Panc1 (cell line): ENCODE measurements around the gene SCGB1C1. TPM values are rescaled to one million over a fixed set of nuclear protein-coding genes. Genes with fewer than 3 reads are reported as not detected.
"Not testable (repeated sequence)": the region's sequence is repeated elsewhere in the genome, so short reads cannot be mapped to it uniquely, and the experiment has no call there.

Experiments used
- ATAC-seq: fragments of 200-7000 bp; cut with Tn5 transposase; 2 replicates; pipeline ENCODE4 v1.9.1; 2020; ENCODE audit warnings: mild to moderate bottlenecking, moderate library complexity
- BruUV-seq: library from RNA; stranded (reverse); fragments of 400-500 nt; replicated peaks from 2 replicates; lab custom pipeline; 2021; lab: Mats Ljungman, UMichigan
- CTCF ChIA-PET: fragments of 300-600 bp; sonication (Branson Sonifier 250); formaldehyde crosslinking; loops from one replicate; lab custom pipeline; 2022; ENCODE audit warnings: antibody characterized with exemption; lab: Charles Lee
- POLR2A ChIA-PET: fragments of 300-600 bp; sonication (Branson Sonifier 250); formaldehyde crosslinking; loops from one replicate; lab custom pipeline; 2022; ENCODE audit warnings: antibody characterized with exemption; lab: Charles Lee
- DNase-seq: peaks from one replicate; pipeline ENCODE4 v3.0.0-alpha.2; 2010; ENCODE audit warnings: low read depth, low spot score
- H3K27ac ChIP-seq: 2 replicates; pipeline ENCODE4 v1.5.1; 2011; ENCODE audit warnings: mild to moderate bottlenecking, low read length, inconsistent platforms
- H3K27me3 ChIP-seq: fragments of 200-500 bp; sonication (Bioruptor generic); 2 replicates; pipeline ENCODE4 v1.6.0; 2014; ENCODE audit warnings: low read length, inconsistent platforms; ENCODE audit not compliant: control insufficient read depth, insufficient read depth
- H3K36me3 ChIP-seq: fragments of 200-500 bp; sonication (Bioruptor generic); 2 replicates; pipeline ENCODE4 v1.5.1; 2014; ENCODE audit warnings: inconsistent platforms, mild to moderate bottlenecking, low read length, moderate library complexity; ENCODE audit not compliant: control insufficient read depth, insufficient read depth
- H3K4me1 ChIP-seq: 2 replicates; pipeline ENCODE4 v1.5.1; 2011; ENCODE audit warnings: inconsistent platforms, mild to moderate bottlenecking, low read length, moderate library complexity; ENCODE audit not compliant: control insufficient read depth, insufficient read depth
- H3K4me3 ChIP-seq, 2 experiments: 2 replicates each; pipeline ENCODE4 v1.5.1; 2011 to 2012; ENCODE audit warnings: low read depth in 2 of 2, low read length in 2 of 2, mild to moderate bottlenecking in 2 of 2, inconsistent platforms in 1 of 2, moderate library complexity in 1 of 2
- H3K9me3 ChIP-seq: fragments of 200-500 bp; sonication (Bioruptor generic); 2 replicates; pipeline ENCODE4 v1.5.1; 2014; ENCODE audit warnings: low read depth, mild to moderate bottlenecking, inconsistent platforms, low read length, moderate library complexity; ENCODE audit not compliant: control insufficient read depth, insufficient read depth
- POLR2AphosphoS5 ChIP-seq: IDR thresholded peaks from 2 replicates; pipeline ENCODE4 v1.6.1; 2012; ENCODE audit warnings: mild to moderate bottlenecking, low read depth, low read length, moderate library complexity
- SIN3A ChIP-seq: IDR thresholded peaks from 2 replicates; pipeline ENCODE4 v1.6.1; 2012; ENCODE audit warnings: low read depth, mild to moderate bottlenecking, low read length, moderate library complexity, borderline replicate concordance; ENCODE audit not compliant: insufficient read depth
- TCF7L2 ChIP-seq: IDR thresholded peaks from 2 replicates; pipeline ENCODE4 v1.6.1; 2011; ENCODE audit warnings: mild to moderate bottlenecking, low read depth, low read length, inconsistent platforms
- in situ Hi-C: cut with HindIII; loops from 2 replicates; pipeline ENCODE4 v1.10.0; 2016; ENCODE audit warnings: low sequenced_read_pairs, low pct_unique_long_range_greater_than_20kb
- intact Hi-C: fragments of 100-400 bp; cut with micrococcal nuclease; formaldehyde crosslinking; loops from one replicate; pipeline ENCODE4 v1.10.0; 2022; ENCODE audit not compliant: unreplicated experiment
- total RNA-seq: library from RNA; stranded (reverse); gene quantifications from one replicate; pipeline ENCODE4 v1.2.1, GENCODE V29; 2021; ENCODE audit not compliant: unreplicated experiment
- TF ChIP-seq, protein P1 (sequence below): fragments of 450-650 bp; IDR thresholded peaks from 2 replicates; pipeline ENCODE4 v1.5.1; 2017; ENCODE audit warnings: mild to moderate bottlenecking
- TF ChIP-seq, protein P2 (sequence below), 2 experiments: IDR thresholded peaks; 2 replicates each; pipeline ENCODE4 v1.6.1; 2011 to 2012; ENCODE audit warnings: low read depth in 2 of 2, control low read depth in 1 of 2, low read length in 1 of 2, mild to moderate bottlenecking in 1 of 2, moderate library complexity in 1 of 2; ENCODE audit not compliant: insufficient read depth in 1 of 2

Gene SCGB1C1
- total RNA-seq, 1 experiment from 2014 or later, result not detected

DNA sequence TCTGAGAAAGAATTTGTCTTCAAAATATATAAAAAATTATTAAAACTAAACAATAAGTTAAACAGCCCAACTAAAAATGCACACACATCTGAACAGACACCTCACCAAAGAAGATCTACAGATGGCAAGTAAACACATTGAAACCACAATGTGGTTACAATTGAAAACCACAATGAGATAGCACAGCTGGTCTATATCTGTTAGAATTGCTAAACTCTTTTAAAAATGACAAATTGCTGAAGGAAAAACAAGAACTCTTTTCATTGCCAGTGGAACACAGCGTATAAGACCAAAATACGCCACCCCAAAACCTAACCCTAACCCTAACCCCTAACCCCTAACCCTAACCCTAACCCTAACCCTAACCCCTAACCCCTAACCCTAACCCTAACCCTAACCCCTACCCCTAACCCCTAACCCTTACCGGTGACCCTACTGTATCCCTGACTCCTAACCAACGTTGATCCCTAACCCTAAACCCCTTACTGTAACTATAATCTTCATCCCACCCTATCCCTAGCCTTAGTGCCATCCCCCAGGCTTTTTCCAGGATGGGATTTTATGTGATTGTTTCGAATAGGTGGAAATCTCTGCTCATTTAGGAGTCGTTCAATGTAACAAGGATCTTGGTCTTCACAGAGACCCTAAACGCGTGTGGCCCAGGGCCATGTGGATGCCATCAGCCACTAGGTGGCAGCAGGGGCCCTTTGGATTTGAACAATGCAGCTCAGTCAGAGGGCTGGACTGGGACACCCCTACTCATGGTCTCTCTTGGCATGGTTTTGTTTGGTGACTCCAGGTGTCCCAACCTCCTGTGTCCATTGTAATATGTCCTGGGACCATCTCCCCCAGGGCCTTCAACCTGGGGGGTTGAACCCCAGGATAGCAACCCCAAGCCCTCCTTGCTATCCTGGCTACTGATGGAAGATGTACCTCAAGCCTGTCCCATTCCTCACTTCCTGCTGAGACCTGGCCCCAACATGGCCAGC, 1.1 kb upstream of the SCGB1C1 start:
- CTCF ChIA-PET, H3K36me3 ChIP-seq, DNase-seq, in situ Hi-C loops, POLR2A ChIA-PET, intact Hi-C loops, H3K4me1 ChIP-seq, H3K27ac ChIP-seq, H3K4me3 ChIP-seq, BruUV-seq, H3K9me3 ChIP-seq, H3K27me3 ChIP-seq: not testable (repeated sequence)
- TF ChIP-seq, protein P1, sequence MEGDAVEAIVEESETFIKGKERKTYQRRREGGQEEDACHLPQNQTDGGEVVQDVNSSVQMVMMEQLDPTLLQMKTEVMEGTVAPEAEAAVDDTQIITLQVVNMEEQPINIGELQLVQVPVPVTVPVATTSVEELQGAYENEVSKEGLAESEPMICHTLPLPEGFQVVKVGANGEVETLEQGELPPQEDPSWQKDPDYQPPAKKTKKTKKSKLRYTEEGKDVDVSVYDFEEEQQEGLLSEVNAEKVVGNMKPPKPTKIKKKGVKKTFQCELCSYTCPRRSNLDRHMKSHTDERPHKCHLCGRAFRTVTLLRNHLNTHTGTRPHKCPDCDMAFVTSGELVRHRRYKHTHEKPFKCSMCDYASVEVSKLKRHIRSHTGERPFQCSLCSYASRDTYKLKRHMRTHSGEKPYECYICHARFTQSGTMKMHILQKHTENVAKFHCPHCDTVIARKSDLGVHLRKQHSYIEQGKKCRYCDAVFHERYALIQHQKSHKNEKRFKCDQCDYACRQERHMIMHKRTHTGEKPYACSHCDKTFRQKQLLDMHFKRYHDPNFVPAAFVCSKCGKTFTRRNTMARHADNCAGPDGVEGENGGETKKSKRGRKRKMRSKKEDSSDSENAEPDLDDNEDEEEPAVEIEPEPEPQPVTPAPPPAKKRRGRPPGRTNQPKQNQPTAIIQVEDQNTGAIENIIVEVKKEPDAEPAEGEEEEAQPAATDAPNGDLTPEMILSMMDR, result peak; percentile 81; the same call in 1 of the 2 replicates
- peak; percentile 81 for ATAC-seq

GRCh38 chr11:193481-193880, 603 bp downstream of the SCGB1C1 start:
- BruUV-seq, H3K4me3 ChIP-seq, DNase-seq, POLR2A ChIA-PET, H3K4me1 ChIP-seq, H3K9me3 ChIP-seq, H3K36me3 ChIP-seq, H3K27me3 ChIP-seq, ATAC-seq, in situ Hi-C loops, intact Hi-C loops, H3K27ac ChIP-seq, CTCF ChIA-PET: not testable (repeated sequence)

DNA sequence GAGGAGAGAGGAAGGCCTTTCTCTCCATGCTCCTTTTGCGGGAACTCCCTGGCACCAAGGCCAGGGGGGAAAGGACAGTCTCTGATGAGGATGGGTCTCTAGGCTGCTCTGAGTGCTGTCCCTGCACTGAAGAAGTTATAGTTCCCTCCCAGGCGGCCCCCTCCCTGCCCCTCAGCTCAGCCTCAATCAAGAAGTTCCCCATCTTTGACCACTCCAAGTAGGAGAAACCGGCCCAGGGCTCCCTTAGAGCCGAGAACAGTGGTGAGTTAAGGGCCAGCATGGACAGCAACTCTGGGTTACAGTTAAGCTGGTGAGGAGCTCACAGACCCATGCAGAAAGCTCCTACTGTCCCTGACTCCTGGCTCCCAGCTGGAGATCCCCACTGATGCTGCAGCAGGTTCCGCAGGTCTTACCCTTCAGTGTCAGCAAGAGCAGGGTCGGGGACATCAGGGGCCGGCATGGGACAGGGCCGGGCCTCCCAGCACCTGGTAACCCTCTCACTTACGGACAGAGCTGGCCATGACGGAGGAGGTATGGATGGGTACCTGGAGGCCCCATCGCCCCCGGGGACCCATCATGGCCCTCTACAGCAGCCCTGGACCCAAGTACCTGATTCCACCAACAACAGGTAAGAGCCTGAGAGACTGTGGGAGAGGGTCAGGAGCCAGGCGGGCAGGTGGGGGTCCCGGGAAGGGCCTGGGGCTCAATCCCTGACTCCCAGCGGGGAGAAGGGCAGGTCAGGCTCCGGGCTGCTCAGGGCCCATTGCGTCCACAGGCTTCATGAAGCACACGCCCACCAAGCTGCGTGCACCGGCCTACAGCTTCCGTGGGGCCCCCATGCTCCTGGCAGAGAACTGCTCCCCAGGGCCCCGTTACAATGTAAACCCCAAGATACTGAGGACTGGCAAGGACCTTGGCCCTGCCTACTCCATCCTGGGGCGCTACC, 4.2 kb downstream of the SCGB1C1 start:
- in situ Hi-C loops, result no loop called here
- Histone ChIP-seq H3K27me3 (no peaks in the 10 kb centered on the region), H3K4me1 (no peaks in the 10 kb centered on the region), H3K4me3 (no peak overlapping the region), H3K9me3 (no peaks in the 10 kb centered on the region), H3K27ac (no peak overlapping the region), H3K36me3 (no peaks in the 10 kb centered on the region)
- no peak for TF ChIP-seq POLR2AphosphoS5
- TF ChIP-seq, protein P2, sequence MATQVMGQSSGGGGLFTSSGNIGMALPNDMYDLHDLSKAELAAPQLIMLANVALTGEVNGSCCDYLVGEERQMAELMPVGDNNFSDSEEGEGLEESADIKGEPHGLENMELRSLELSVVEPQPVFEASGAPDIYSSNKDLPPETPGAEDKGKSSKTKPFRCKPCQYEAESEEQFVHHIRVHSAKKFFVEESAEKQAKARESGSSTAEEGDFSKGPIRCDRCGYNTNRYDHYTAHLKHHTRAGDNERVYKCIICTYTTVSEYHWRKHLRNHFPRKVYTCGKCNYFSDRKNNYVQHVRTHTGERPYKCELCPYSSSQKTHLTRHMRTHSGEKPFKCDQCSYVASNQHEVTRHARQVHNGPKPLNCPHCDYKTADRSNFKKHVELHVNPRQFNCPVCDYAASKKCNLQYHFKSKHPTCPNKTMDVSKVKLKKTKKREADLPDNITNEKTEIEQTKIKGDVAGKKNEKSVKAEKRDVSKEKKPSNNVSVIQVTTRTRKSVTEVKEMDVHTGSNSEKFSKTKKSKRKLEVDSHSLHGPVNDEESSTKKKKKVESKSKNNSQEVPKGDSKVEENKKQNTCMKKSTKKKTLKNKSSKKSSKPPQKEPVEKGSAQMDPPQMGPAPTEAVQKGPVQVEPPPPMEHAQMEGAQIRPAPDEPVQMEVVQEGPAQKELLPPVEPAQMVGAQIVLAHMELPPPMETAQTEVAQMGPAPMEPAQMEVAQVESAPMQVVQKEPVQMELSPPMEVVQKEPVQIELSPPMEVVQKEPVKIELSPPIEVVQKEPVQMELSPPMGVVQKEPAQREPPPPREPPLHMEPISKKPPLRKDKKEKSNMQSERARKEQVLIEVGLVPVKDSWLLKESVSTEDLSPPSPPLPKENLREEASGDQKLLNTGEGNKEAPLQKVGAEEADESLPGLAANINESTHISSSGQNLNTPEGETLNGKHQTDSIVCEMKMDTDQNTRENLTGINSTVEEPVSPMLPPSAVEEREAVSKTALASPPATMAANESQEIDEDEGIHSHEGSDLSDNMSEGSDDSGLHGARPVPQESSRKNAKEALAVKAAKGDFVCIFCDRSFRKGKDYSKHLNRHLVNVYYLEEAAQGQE (IDR thresholded peaks at IDR 0.05; ENCODE audit: insufficient read depth in 1 of 2, low read depth in 2 of 2, low read length in 1 of 2), result no peak
- TF ChIP-seq SIN3A, result no peak
- TF ChIP-seq, protein P1, result no peak
- no peak for TF ChIP-seq TCF7L2
- ATAC-seq, result peak; percentile 40
- ChIA-PET POLR2A (no interaction called here), CTCF (no interaction called here)
- DNase-seq, result no peak
- no TSS peak for BruUV-seq
- intact Hi-C loops, result no loop called here
